B cell (primary cell): Measurements from ENCODE around the gene RAP1GAP. TPM values are rescaled to one million over a fixed set of nuclear protein-coding genes. Genes with fewer than 3 reads are reported as not detected.

Experiments
- ATAC-seq: fragments of 200-7000 bp; cut with Tn5 transposase; one replicate; pipeline ENCODE4 v1.10.0; 2021; ENCODE audit warnings: low read depth, mild to moderate bottlenecking, moderate number of reproducible peaks, moderate library complexity
- CTCF ChIA-PET: fragments of 350-600 bp; sonication (Branson Sonifier 250); formaldehyde crosslinking; loops from one replicate; lab custom pipeline; 2021; ENCODE audit warnings: antibody characterized with exemption, inconsistent platforms; lab: Charles Lee
- POLR2A ChIA-PET: fragments of 350-600 bp; sonication (Branson Sonifier 250); formaldehyde crosslinking; loops from one replicate; lab custom pipeline; 2021; ENCODE audit warnings: antibody characterized with exemption; lab: Charles Lee
- DNase-seq: peaks from one replicate; pipeline ENCODE4 v3.0.0; 2013
- H2AFZ ChIP-seq: 2 replicates; pipeline ENCODE4 v1.6.1; 2012; ENCODE audit warnings: mild to moderate bottlenecking, low read depth, low read length; ENCODE audit not compliant: insufficient read depth, poor library complexity, severe bottlenecking
- H3K27ac ChIP-seq, 2 donors: 1 replicate in 1 of 2; 2 replicates in 1 of 2; pipeline ENCODE4 v1.5.1; 2012 to 2013; ENCODE audit warnings: low read length in 2 of 2, mild to moderate bottlenecking in 2 of 2, moderate library complexity in 1 of 2
- H3K27me3 ChIP-seq, 4 experiments: fragments of 200-600 bp in 1 of 4; sonication (generic) in 1 of 4; replicated peaks in 1 of 4; 1 replicate in 2 of 4; 2 replicates in 2 of 4; pipeline versions ENCODE4 v1.6.1 to v1.7.0; 2013 to 2016; ENCODE audit warnings: low read length in 3 of 4, mild to moderate bottlenecking in 2 of 4, mixed read lengths in 1 of 4, moderate library complexity in 1 of 4; ENCODE audit not compliant: insufficient read depth in 4 of 4, control insufficient read depth in 3 of 4; ENCODE audit errors: control extremely low read depth in 1 of 4
- H3K36me3 ChIP-seq, 2 experiments: replicated peaks in 1 of 2; 1 replicate in 1 of 2; 2 replicates in 1 of 2; pipeline versions ENCODE4 v1.6.1 to v1.7.1; 2013; ENCODE audit warnings: low read length in 1 of 2; ENCODE audit not compliant: insufficient read depth in 2 of 2, control insufficient read depth in 1 of 2; ENCODE audit errors: control extremely low read depth in 1 of 2, extremely low read depth in 1 of 2
- H3K4me1 ChIP-seq, 2 donors: fragments of 200-600 bp in 1 of 2; sonication (generic) in 1 of 2; 1 replicate in 1 of 2; 2 replicates in 1 of 2; pipeline versions ENCODE4 v1.5.1 to v1.6.1; 2013 to 2017; ENCODE audit warnings: low read length in 2 of 2; ENCODE audit not compliant: control insufficient read depth in 2 of 2, insufficient read depth in 2 of 2
- H3K4me2 ChIP-seq: replicated peaks from 2 replicates; pipeline ENCODE3; 2012; ENCODE audit warnings: mild to moderate bottlenecking, low read depth, low read length; ENCODE audit not compliant: poor library complexity, severe bottlenecking
- H3K4me3 ChIP-seq, 5 experiments: fragments of 200-600 bp in 1 of 5; sonication (generic) in 1 of 5; 1 replicate in 3 of 5; 2 replicates in 2 of 5; pipeline versions ENCODE4 v1.5.1 to v1.7.0; 2011 to 2016; ENCODE audit warnings: low read length in 4 of 5, mild to moderate bottlenecking in 4 of 5, low read depth in 2 of 5, control low read depth in 1 of 5, moderate library complexity in 1 of 5; ENCODE audit not compliant: insufficient read depth in 1 of 5; ENCODE audit errors: control extremely low read depth in 1 of 5, extremely low read depth in 1 of 5
- H3K79me2 ChIP-seq: fragments of 200-600 bp; sonication (generic); one replicate; pipeline ENCODE4 v1.6.0; 2016; ENCODE audit warnings: low read length; ENCODE audit not compliant: control insufficient read depth, insufficient read depth
- H3K9ac ChIP-seq: fragments of 200-600 bp; sonication (generic); 2 replicates; pipeline ENCODE4 v1.6.1; 2017; ENCODE audit warnings: mild to moderate bottlenecking, low read length, moderate library complexity
- H3K9me3 ChIP-seq, 3 donors: one replicate each; pipeline versions ENCODE4 v1.6.1 to v1.7.1; 2013; ENCODE audit warnings: low read length in 2 of 3; ENCODE audit not compliant: control insufficient read depth in 2 of 3, insufficient read depth in 1 of 3; ENCODE audit errors: control extremely low read depth in 1 of 3
- H4K20me1 ChIP-seq: 2 replicates; pipeline ENCODE4 v1.6.0; 2012; ENCODE audit warnings: mild to moderate bottlenecking, low read length; ENCODE audit not compliant: insufficient read depth, control insufficient read depth, poor library complexity, severe bottlenecking
- H3K27ac Mint-ChIP-seq: one replicate; pipeline ENCODE4 v1.8.0; 2021; ENCODE audit warnings: mixed read lengths
- H3K27me3 Mint-ChIP-seq: one replicate; pipeline ENCODE4 v1.8.0; 2021; ENCODE audit warnings: mixed read lengths
- H3K4me1 Mint-ChIP-seq: one replicate; pipeline ENCODE4 v1.8.0; 2021; ENCODE audit warnings: mixed read lengths
- H3K4me3 Mint-ChIP-seq: one replicate; pipeline ENCODE4 v1.8.0; 2021; ENCODE audit warnings: mixed read lengths
- H3K9me3 Mint-ChIP-seq: one replicate; pipeline ENCODE4 v1.8.0; 2022; ENCODE audit warnings: mixed read lengths; ENCODE audit not compliant: insufficient read depth
- CTCF ChIP-seq: fragments of 200-600 bp; IDR thresholded peaks from one replicate; pipeline ENCODE4 v1.8.0; 2022; ENCODE audit warnings: antibody characterized with exemption, mild to moderate bottlenecking
- EZH2 ChIP-seq: IDR thresholded peaks from 2 replicates; pipeline ENCODE4 v1.6.1; 2012; ENCODE audit warnings: borderline replicate concordance, low read depth, mild to moderate bottlenecking, moderate library complexity, low read length; ENCODE audit not compliant: insufficient read depth, poor library complexity, severe bottlenecking
- WGBS: methylation state at CpG from one replicate; pipeline ENCODE4 v1.1.5; 2013; ENCODE audit warnings: missing lambda C conversion rate; ENCODE audit not compliant: insufficient coverage; 5-methylcytosine and 5-hydroxymethylcytosine counted together
- intact Hi-C: fragments of 100-400 bp; cut with micrococcal nuclease; formaldehyde crosslinking; loops from one replicate; pipeline ENCODE4 v1.10.0; 2022
- polyA plus RNA-seq: library from polyadenylated mRNA; depleted of rRNA; stranded (reverse); fragments of >200 nt; gene quantifications from 2 replicates; pipeline ENCODE4 v1.2.3, GENCODE V29; 2012
- total RNA-seq, 2 donors: library from RNA; stranded (reverse); fragments of 120-200 nt in 1 of 2; gene quantifications; 1 replicate in 1 of 2; 2 replicates in 1 of 2; pipeline versions ENCODE4 v1.2.3 to v1.2.4, GENCODE V29; 2013 to 2022

Gene RAP1GAP
- total and polyA plus RNA-seq, 2 donors (not counting 1 experiment from before 2014, with no cell fraction given), result 0.07 to 0.09 TPM

- peaks cover 19% of the 10 kb centered on the region for H3K27me3 Mint-ChIP-seq
- H3K4me1 Mint-ChIP-seq, result no peaks in the 10 kb centered on the region
- H3K4me3 Mint-ChIP-seq, result no peak overlapping the region
- Histone ChIP-seq H3K4me2 (no peak overlapping the region), H3K27me3 (peaks cover 0 to 11% (median 0%) of the 10 kb centered on the region in 4 experiments), H2AFZ (no peak overlapping the region), H3K9me3 (no peaks in the 10 kb centered on the region), H3K36me3 (no peaks in the 10 kb centered on the region), H3K4me3 (no peak overlapping the region), H3K4me1 (no peaks in the 10 kb centered on the region), H4K20me1 (no peaks in the 10 kb centered on the region), H3K9ac (no peak overlapping the region), H3K79me2 (no peaks in the 10 kb centered on the region), H3K27ac (no peak overlapping the region)
- no peak overlapping the region for H3K27ac Mint-ChIP-seq
- WGBS, result 90% methylated on average over 9 of the region's 12 CpGs
- intact Hi-C loops, result no loop called here
- TF ChIP-seq EZH2 (no peak), CTCF (no peak)
- H3K9me3 Mint-ChIP-seq, result no peaks in the 10 kb centered on the region
- DNase-seq (no peak), ATAC-seq (no peak)
- ChIA-PET POLR2A (no interaction called here), CTCF (no interaction called here)
These were observed 34.2 kb downstream of the RAP1GAP start for GRCh38 chr1:21634806-21635535.
